LNCAP (cell line): ENCODE data around the gene RAET1L.

Experiments used
- TF ChIP-seq, protein P1 (sequence below): fragments of 450-650 bp; IDR thresholded peaks from 2 replicates; pipeline ENCODE4 v1.5.1; 2017; ENCODE audit warnings: mild to moderate bottlenecking

Gene RAET1L

DNA sequence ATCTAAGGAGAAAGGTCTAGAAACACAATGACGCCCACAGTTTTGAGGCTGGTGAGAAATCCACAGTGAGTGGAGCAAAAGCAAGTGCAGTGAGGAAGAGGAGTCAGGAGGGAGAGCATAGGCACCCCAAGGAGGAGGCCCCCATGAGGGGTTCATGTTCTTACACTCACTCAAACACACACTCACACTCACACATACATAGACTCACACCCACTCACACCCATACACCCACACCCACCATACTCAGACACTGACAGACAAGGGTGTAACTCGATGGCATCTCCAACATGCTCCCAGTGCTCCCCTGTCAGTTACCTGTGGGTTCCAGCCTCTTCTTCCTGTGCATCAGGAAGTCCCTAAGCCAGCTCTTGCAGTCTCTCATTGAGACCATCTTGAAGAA, 39.8 kb upstream of the RAET1L start:
- TF ChIP-seq, protein P1, sequence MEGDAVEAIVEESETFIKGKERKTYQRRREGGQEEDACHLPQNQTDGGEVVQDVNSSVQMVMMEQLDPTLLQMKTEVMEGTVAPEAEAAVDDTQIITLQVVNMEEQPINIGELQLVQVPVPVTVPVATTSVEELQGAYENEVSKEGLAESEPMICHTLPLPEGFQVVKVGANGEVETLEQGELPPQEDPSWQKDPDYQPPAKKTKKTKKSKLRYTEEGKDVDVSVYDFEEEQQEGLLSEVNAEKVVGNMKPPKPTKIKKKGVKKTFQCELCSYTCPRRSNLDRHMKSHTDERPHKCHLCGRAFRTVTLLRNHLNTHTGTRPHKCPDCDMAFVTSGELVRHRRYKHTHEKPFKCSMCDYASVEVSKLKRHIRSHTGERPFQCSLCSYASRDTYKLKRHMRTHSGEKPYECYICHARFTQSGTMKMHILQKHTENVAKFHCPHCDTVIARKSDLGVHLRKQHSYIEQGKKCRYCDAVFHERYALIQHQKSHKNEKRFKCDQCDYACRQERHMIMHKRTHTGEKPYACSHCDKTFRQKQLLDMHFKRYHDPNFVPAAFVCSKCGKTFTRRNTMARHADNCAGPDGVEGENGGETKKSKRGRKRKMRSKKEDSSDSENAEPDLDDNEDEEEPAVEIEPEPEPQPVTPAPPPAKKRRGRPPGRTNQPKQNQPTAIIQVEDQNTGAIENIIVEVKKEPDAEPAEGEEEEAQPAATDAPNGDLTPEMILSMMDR: no peak

DNA sequence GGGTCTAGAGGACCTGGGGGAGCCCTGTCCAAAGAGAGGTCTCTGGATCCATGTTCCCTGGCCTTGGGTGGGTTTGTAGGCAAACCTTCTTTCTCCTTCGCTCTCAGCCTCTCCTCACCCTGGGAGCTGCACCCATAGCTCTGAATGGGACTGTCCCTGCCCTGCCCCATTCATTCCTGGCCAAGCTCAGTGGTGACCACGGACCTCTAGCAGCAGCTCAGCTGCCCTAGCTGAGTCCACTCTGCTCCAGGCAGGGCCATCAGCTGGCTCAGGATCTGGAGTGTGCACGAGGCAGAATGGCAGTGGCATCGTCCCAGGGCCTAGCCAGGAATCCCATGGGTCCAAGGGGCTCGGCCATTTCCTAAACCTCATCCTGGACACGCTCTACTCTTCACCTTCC, 38.3 kb upstream of the RAET1L start:
- TF ChIP-seq, protein P1: no peak

DNA sequence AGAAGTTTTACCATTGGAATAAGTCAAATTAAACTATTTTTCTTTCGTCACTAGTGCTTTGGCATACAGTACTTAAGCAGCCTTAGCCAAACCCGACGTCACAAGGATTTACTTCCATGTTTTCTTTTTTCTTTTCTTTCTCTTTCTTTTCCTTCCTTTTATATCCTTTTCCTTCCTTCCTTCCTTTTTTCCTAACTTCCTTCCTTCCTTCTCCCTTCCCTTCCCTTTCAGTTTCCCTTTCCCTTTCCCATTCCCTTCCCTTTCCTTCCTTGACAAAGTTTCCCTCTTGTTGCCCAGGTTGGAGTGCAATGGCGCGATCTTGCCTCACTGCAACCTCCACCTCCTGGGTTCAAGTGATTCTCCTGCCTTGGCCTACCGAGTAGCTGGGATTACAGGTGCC, 33.7 kb upstream of the RAET1L start:
- TF ChIP-seq, protein P1: no peak

DNA sequence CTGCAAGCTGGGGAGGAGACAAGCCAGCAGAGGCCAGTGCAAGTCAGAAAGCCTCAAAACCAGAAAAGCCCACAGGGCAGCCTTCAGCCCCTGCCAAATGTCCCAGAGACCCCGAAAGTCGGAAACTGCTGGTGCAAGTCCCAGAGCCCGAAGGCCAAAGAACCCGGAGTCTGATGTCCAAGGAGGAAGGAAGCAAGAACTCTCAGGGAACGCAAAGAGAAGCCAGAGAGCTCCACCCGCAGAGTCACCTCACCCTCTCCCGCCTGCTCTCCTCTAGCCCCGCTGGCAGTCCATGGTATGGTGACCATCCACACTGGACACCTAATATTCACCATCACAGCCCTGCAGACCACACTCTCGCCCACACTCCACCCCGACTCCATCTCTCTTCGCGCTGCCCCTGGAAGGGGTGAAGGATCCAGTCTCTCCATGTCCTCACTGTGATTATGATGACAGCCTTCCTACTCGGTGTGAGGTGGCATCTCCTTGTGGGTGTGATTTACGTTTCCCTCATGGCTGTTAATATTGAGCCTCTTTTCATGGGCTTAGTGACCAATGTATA, 33.0 kb upstream of the RAET1L start:
- TF ChIP-seq, protein P1: no peak

DNA sequence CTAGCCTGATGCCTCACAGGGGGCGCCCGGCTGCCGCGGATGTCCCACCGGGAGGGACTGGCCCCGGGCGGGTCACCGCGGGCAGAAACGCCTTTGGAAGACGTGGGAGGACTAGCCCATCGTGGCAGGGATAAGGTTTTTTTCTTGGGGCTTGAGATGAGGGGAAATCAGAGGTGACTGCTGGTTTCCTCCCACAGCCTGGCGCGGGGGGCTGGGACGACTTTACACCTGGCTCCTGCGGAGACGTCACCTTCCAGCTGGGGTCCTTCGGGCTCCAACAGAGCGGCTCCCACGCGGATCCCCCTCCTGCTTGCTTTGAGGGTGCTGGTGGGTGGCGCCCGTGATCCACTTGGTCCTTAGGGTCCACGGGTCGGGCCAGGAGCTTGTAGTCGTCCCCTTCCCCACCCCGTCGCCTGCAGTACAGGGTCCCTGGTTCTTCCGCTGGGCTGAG, 32.2 kb upstream of the RAET1L start:
- TF ChIP-seq, protein P1: no peak

DNA sequence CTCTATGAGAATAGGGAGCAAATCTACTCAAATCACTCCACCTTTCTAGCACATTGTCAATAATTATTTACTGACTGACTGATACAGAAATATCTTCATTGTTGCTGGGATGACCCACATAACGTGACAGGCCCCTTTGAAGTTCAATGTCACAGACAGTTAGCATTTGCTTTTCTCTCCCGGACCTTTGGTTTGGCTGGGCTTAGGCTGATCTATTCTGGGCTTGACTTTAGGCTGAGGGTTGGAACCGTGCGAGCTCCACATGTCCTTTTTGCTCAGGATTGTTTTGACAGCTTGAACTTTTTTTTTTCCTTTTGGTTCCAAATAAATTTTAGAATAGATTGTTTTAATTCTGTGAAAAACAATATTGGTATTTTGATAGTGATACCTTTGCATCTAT, 31.6 kb upstream of the RAET1L start:
- TF ChIP-seq, protein P1: no peak

DNA sequence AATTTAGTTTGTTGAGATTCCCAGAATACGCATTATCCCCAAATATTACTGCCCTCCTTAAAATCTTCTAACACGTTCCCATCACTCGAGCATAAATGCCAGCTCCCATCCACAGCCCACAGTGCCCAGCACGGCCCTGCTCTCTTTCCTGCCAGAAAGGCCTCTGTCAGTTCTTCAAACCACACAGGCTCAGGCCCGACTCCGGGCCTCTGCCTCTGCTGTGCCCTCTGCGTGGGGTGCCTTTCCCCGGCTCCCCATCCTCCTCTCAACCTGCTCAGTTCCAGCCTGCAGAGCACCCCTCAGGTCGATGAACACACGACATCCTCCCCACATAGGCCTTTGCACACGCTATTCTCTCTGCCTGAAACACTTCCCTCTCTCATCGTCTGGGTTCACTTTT, 30.8 kb upstream of the RAET1L start:
- TF ChIP-seq, protein P1: no peak

DNA sequence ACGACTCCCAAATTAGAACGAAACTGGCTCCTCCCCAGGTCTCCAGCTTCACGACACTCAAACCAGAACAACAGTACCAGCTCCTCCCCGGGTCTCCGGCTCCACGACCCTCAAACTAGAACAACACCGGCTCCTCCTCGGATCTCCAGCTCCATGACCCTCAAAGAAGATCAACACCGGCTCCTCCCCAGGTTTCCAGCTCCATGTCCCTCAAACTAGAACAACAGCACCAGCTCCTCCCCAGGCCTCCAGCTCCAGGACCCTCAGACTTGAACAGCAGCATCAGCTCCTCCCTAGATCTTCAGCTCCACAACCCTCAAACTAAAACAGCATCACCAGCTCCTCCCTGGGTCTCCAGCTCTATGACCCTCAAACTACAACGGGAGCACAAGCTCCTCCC, 29.8 kb upstream of the RAET1L start:
- TF ChIP-seq, protein P1: no peak
